Effector memory CD8-positive, alpha-beta T cell (primary cell): ENCODE data around the gene TNFSF10.

Source experiments
- ATAC-seq: fragments of 150-1000 bp; cut with Tn5 transposase; replicated peaks from 2 replicates; pipeline ENCODE4 v1.10.0; 2021; ENCODE audit warnings: mild to moderate bottlenecking, moderate library complexity
- DNase-seq, 3 experiments: peaks; one replicate each; pipeline ENCODE4 v3.0.0; 2021
- H3K27ac Mint-ChIP-seq, 2 donors: one replicate each; pipeline ENCODE4 v1.8.0; 2022; ENCODE audit warnings: mild to moderate bottlenecking in 2 of 2, mixed read lengths in 2 of 2, moderate library complexity in 2 of 2
- H3K27me3 Mint-ChIP-seq, 2 donors: one replicate each; pipeline ENCODE4 v1.8.0; 2022; ENCODE audit warnings: mixed read lengths in 2 of 2
- H3K36me3 Mint-ChIP-seq: one replicate; pipeline ENCODE4 v1.8.0; 2022; ENCODE audit warnings: mild to moderate bottlenecking, moderate library complexity, mixed read lengths; ENCODE audit not compliant: insufficient read depth
- H3K4me1 Mint-ChIP-seq, 2 donors: one replicate each; pipeline ENCODE4 v1.8.0; 2022; ENCODE audit warnings: low read depth in 2 of 2, mixed read lengths in 2 of 2
- H3K4me3 Mint-ChIP-seq, 2 donors: one replicate each; pipeline ENCODE4 v1.8.0; 2022; ENCODE audit warnings: mild to moderate bottlenecking in 2 of 2, mixed read lengths in 2 of 2, moderate library complexity in 2 of 2
- H3K9me3 Mint-ChIP-seq, 2 donors: one replicate each; pipeline ENCODE4 v1.8.0; 2022; ENCODE audit warnings: mixed read lengths in 2 of 2

The TNFSF10 gene

GRCh38 chr3:172475703-172476102 is 47.5 kb downstream of the TNFSF10 start:
- Mint-ChIP-seq H3K4me1 (peaks cover 14 to 22% of the 10 kb centered on the region in 2 donors), H3K27ac (peak overlapping the region in 1 of 2 donors; percentile 98), H3K36me3 (peaks cover 5% of the 10 kb centered on the region), H3K27me3 (peaks cover 0 to 11% of the 10 kb centered on the region in 2 donors), H3K4me3 (peak overlapping the region; percentile 95 to 99), H3K9me3 (no peaks in the 10 kb centered on the region)
- ATAC-seq = no peak
- DNase-seq = no peak

- H3K27me3 Mint-ChIP-seq = peaks cover 17 to 29% of the 10 kb centered on the region in 2 donors
- no peaks in the 10 kb centered on the region for H3K9me3 Mint-ChIP-seq
- no peak for ATAC-seq
Observed at GRCh38 chr3:172471903-172472302, 51.3 kb downstream of the TNFSF10 start.

GRCh38 chr3:172470588-172470987 is 52.6 kb downstream of the TNFSF10 start:
- ATAC-seq = no peak
- no peak for DNase-seq
- Mint-ChIP-seq H3K4me3 (no peak overlapping the region), H3K4me1 (no peaks in the 10 kb centered on the region), H3K27ac (no peak overlapping the region), H3K27me3 (peaks cover 20 to 29% of the 10 kb centered on the region in 2 donors), H3K36me3 (no peaks in the 10 kb centered on the region), H3K9me3 (no peaks in the 10 kb centered on the region)

More at GRCh38 chr3:172471903-172472302, 51.3 kb downstream of the TNFSF10 start:
- Mint-ChIP-seq H3K36me3 (peaks cover under 1% of the 10 kb centered on the region), H3K4me1 (peaks cover 5 to 8% of the 10 kb centered on the region in 2 donors), H3K27ac (no peak overlapping the region), H3K4me3 (no peak overlapping the region)
- DNase-seq = no peak

GRCh38 chr3:172467170-172467824 is 55.9 kb downstream of the TNFSF10 start:
- Mint-ChIP-seq H3K27ac (no peak overlapping the region), H3K4me3 (no peak overlapping the region)
- no peak for DNase-seq

GRCh38 chr3:172466553-172467130 is 56.6 kb downstream of the TNFSF10 start:
- DNase-seq = no peak
- H3K4me1 Mint-ChIP-seq = peaks cover 0 to 3% of the 10 kb centered on the region in 2 donors
- ATAC-seq = no peak
- H3K27ac Mint-ChIP-seq = no peak overlapping the region
- H3K36me3 Mint-ChIP-seq = no peaks in the 10 kb centered on the region
- peaks cover 20 to 27% of the 10 kb centered on the region in 2 donors for H3K27me3 Mint-ChIP-seq
- H3K4me3 Mint-ChIP-seq = no peak overlapping the region
- no peaks in the 10 kb centered on the region for H3K9me3 Mint-ChIP-seq

More at GRCh38 chr3:172467170-172467824, 55.9 kb downstream of the TNFSF10 start:
- Mint-ChIP-seq H3K4me1 (no peaks in the 10 kb centered on the region), H3K27me3 (peaks cover 20 to 29% of the 10 kb centered on the region in 2 donors), H3K9me3 (no peaks in the 10 kb centered on the region), H3K36me3 (no peaks in the 10 kb centered on the region)
- no peak for ATAC-seq

- no peaks in the 10 kb centered on the region for H3K36me3 Mint-ChIP-seq
- H3K27ac Mint-ChIP-seq = no peak overlapping the region
- peaks cover 14 to 20% of the 10 kb centered on the region in 2 donors for H3K27me3 Mint-ChIP-seq
- H3K9me3 Mint-ChIP-seq = no peaks in the 10 kb centered on the region
- peaks cover 0 to 3% of the 10 kb centered on the region in 2 donors for H3K4me1 Mint-ChIP-seq
- DNase-seq (no peak), ATAC-seq (no peak)
- H3K4me3 Mint-ChIP-seq = no peak overlapping the region
Observed at GRCh38 chr3:172465281-172465680, 57.9 kb downstream of the TNFSF10 start.

GRCh38 chr3:172464306-172464705 is 58.9 kb downstream of the TNFSF10 start:
- ATAC-seq = no peak
- no peaks in the 10 kb centered on the region for H3K36me3 Mint-ChIP-seq
- no peak overlapping the region for H3K27ac Mint-ChIP-seq
- DNase-seq = no peak
- no peak overlapping the region for H3K4me3 Mint-ChIP-seq
- H3K9me3 Mint-ChIP-seq = no peaks in the 10 kb centered on the region
- peaks cover 14 to 20% of the 10 kb centered on the region in 2 donors for H3K27me3 Mint-ChIP-seq
- peaks cover 0 to 3% of the 10 kb centered on the region in 2 donors for H3K4me1 Mint-ChIP-seq

- Mint-ChIP-seq H3K27me3 (peaks cover 0 to 3% of the 10 kb centered on the region in 2 donors), H3K4me1 (peaks cover 0 to 3% of the 10 kb centered on the region in 2 donors), H3K9me3 (no peaks in the 10 kb centered on the region), H3K4me3 (no peak overlapping the region), H3K36me3 (no peaks in the 10 kb centered on the region), H3K27ac (no peak overlapping the region)
- DNase-seq = no peak
- ATAC-seq = peak; percentile 69
Observed at GRCh38 chr3:172461530-172462138, 61.6 kb downstream of the TNFSF10 start.

GRCh38 chr3:172456404-172456803 is 66.8 kb downstream of the TNFSF10 start:
- ATAC-seq (no peak), DNase-seq (no peak)
- no peak overlapping the region for H3K27ac Mint-ChIP-seq
- H3K4me1 Mint-ChIP-seq = no peaks in the 10 kb centered on the region
- no peaks in the 10 kb centered on the region for H3K9me3 Mint-ChIP-seq
- no peak overlapping the region for H3K4me3 Mint-ChIP-seq
- no peaks in the 10 kb centered on the region for H3K36me3 Mint-ChIP-seq
- H3K27me3 Mint-ChIP-seq = peaks cover 8 to 30% of the 10 kb centered on the region in 2 donors
